Measurements from ENCODE around the gene ZNF791. TPM values are rescaled to one million over a fixed set of nuclear protein-coding genes. Genes with fewer than 3 reads are reported as not detected.
"Not testable (repeated sequence)": the region's sequence is repeated elsewhere in the genome, so short reads cannot be mapped to it uniquely, and the experiment has no call there.

The ZNF791 gene
- total RNA-seq (38.3 TPM), polyA plus RNA-seq (12.0 TPM)

GRCh38 chr19:12610540-12611360 lies at the start of gene ZNF791, which contains the start of gene ZNF490:
ZNF791 (plus strand) TSS chr19:12610920; CDS start chr19:12611080, 160 bp downstream.
ZNF490 (minus strand) TSS chr19:12610813; CDS start chr19:12610680, 133 bp downstream.
- Histone ChIP-seq H3K4me3 (ENCODE audit: low read depth, low read length) (peak within 1 kb of the TSS; percentile 84), H3K36me3 (ENCODE audit: insufficient read depth) (no peaks in the 10 kb centered on the region), H3K27ac (ENCODE audit: low read depth) (peak within 1 kb of the TSS; percentile 99), H3K4me1 (ENCODE audit: insufficient read depth) (no peaks in the 10 kb centered on the region)
- peak; percentile 96 for DNase-seq (ENCODE audit: extremely low spot score)
- WGBS, result under 1% methylated on average over 61 of the region's 61 CpGs

DNA sequence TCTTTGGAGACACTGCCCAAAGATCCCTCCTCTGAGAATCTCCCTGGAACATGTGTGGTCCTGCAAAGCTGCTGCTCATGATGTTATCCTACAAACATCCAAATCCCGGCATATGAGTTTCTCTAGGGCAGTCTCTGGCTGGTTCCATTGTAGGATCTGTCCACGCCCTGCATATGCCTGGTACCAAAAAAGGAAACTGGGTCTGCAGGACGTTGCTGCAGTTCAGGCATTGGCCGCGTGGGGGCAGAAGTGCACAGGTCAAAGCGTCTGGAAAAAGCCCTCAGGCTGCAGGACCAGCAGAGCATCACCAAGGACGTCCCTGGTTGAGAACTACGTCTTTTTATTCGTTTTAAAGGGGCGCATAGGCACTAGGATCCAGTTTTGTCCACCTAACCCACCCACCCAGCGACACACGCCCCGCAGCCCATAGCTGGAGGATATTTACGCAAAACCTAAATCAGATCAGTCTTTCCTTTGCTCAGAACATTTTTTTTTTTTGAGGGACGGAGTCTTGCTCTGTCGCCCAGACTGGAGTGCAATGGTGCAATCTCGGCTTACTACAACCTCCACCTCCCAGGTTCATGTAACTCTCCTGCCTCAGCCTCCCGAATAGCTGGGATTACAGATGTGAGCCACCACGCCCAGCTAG lies 46.6 kb upstream of the ZNF791 start:
- peak; percentile 26 for DNase-seq (ENCODE audit: extremely low spot score)
- WGBS, result 17% methylated on average over 19 of the region's 19 CpGs
- no peak overlapping the region for H3K27ac ChIP-seq (ENCODE audit: low read depth)
- no peaks in the 10 kb centered on the region for H3K36me3 ChIP-seq (ENCODE audit: insufficient read depth)
- no peak overlapping the region for H3K4me3 ChIP-seq (ENCODE audit: low read depth, low read length)
- H3K4me1 ChIP-seq (ENCODE audit: insufficient read depth), result no peaks in the 10 kb centered on the region

DNA sequence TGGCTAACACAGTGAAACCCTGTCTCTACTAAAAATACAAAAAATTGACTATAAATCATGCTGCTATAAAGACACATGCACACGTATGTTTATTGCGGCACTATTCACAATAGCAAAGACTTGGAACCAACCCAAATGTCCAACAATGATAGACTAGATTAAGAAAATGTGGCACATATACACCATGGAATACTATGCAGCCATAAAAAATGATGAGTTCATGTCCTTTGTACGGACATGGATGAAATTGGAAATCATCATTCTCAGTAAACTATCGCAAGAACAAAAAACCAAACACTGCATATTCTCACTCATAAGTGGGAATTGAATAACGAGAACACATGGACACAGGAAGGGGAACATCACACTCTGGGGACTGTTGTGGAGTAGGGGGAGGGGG lies 44.3 kb upstream of the ZNF791 start:
- not testable (repeated sequence) for H3K36me3 ChIP-seq (ENCODE audit: insufficient read depth); DNase-seq (ENCODE audit: extremely low spot score); H3K4me1 ChIP-seq (ENCODE audit: insufficient read depth); H3K4me3 ChIP-seq (ENCODE audit: low read depth, low read length); H3K27ac ChIP-seq (ENCODE audit: low read depth)
- 91% methylated on average over 5 of the region's 5 CpGs for WGBS

GRCh38 chr19:12567951-12568350 lies 42.8 kb upstream of the ZNF791 start:
- WGBS, result 87% methylated on average over 4 of the region's 4 CpGs
- DNase-seq (ENCODE audit: extremely low spot score), result no peak

GRCh38 chr19:12574036-12574435 lies 36.7 kb upstream of the ZNF791 start:
- DNase-seq (ENCODE audit: extremely low spot score), result no peak
- H3K4me3 ChIP-seq (ENCODE audit: low read depth, low read length), result no peak overlapping the region
- no peaks in the 10 kb centered on the region for H3K36me3 ChIP-seq (ENCODE audit: insufficient read depth)
- no peaks in the 10 kb centered on the region for H3K4me1 ChIP-seq (ENCODE audit: insufficient read depth)
- WGBS, result 61% methylated on average over 7 of the region's 7 CpGs
- H3K27ac ChIP-seq (ENCODE audit: low read depth), result no peak overlapping the region

More at GRCh38 chr19:12567951-12568350, 42.8 kb upstream of the ZNF791 start:
- no peak overlapping the region for H3K4me3 ChIP-seq (ENCODE audit: low read depth, low read length)
- no peaks in the 10 kb centered on the region for H3K36me3 ChIP-seq (ENCODE audit: insufficient read depth)
- H3K4me1 ChIP-seq (ENCODE audit: insufficient read depth), result no peaks in the 10 kb centered on the region
- H3K27ac ChIP-seq (ENCODE audit: low read depth), result no peak overlapping the region

GRCh38 chr19:12578641-12579040 lies 32.1 kb upstream of the ZNF791 start:
- Histone ChIP-seq H3K27ac (ENCODE audit: low read depth) (no peak overlapping the region), H3K4me3 (ENCODE audit: low read depth, low read length) (no peak overlapping the region), H3K4me1 (ENCODE audit: insufficient read depth) (no peaks in the 10 kb centered on the region), H3K36me3 (ENCODE audit: insufficient read depth) (peaks cover 9% of the 10 kb centered on the region)
- 96% methylated on average over 10 of the region's 10 CpGs for WGBS
- no peak for DNase-seq (ENCODE audit: extremely low spot score)

DNA sequence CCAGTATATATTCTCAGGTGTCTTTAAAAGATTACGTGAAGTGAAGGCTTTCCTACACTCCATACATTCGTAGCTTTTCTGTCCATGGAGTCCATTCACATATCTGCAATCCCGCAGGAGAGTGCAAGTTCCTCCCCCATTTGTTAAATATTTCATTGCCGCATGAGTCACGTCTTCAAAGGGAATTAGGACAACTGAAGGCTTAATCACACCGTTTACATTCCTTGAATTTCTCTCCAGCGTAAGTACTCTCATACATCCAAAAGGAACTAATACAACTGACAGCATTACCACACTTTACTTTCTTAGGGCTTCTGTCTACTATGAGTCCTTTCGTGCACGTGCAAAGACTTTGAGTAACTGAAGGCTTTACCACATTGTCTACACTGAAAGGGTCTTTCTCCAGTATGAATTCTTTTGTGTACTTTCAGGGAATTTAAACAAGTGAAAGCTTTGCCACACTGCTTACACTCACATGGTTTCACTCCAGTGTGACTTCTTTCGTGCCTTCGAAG lies 30.5 kb upstream of the ZNF791 start:
- Histone ChIP-seq H3K27ac (ENCODE audit: low read depth) (no peak overlapping the region), H3K4me1 (ENCODE audit: insufficient read depth) (no peaks in the 10 kb centered on the region), H3K4me3 (ENCODE audit: low read depth, low read length) (no peak overlapping the region), H3K36me3 (ENCODE audit: insufficient read depth) (peaks cover 9% of the 10 kb centered on the region)
- 71% methylated on average over 11 of the region's 11 CpGs for WGBS
- no peak for DNase-seq (ENCODE audit: extremely low spot score)

DNA sequence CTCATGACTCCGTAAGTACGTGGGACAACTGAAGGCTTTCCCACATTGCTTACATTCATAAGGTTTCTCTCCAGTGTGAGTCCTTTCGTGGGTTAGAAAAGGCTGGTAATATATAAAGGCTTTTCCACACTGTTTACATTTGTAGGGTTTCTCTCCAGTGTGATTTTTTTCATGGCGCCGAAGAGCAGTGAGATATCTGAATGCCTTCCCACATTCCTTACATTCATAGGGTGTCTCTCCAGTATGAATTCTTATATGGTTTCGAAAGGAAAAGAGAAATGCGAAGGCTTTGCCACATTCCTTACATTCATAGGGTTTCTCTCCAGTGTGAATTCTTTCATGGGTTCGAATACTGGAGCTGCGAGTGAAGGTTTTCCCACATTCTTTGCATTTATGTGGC lies 29.6 kb upstream of the ZNF791 start:
- Histone ChIP-seq H3K4me3 (ENCODE audit: low read depth, low read length) (no peak overlapping the region), H3K27ac (ENCODE audit: low read depth) (no peak overlapping the region), H3K36me3 (ENCODE audit: insufficient read depth) (peaks cover 9% of the 10 kb centered on the region), H3K4me1 (ENCODE audit: insufficient read depth) (no peaks in the 10 kb centered on the region)
- DNase-seq (ENCODE audit: extremely low spot score), result no peak
- 90% methylated on average over 9 of the region's 9 CpGs for WGBS

GRCh38 chr19:12596485-12596884 lies 14.2 kb upstream of the ZNF791 start:
- Histone ChIP-seq H3K4me1 (ENCODE audit: insufficient read depth) (no peaks in the 10 kb centered on the region), H3K4me3 (ENCODE audit: low read depth, low read length) (no peak overlapping the region), H3K27ac (ENCODE audit: low read depth) (no peak overlapping the region), H3K36me3 (ENCODE audit: insufficient read depth) (no peaks in the 10 kb centered on the region)
- WGBS, result 86% methylated on average over 11 of the region's 11 CpGs
- DNase-seq (ENCODE audit: extremely low spot score), result no peak

- H3K4me3 ChIP-seq (ENCODE audit: low read depth, low read length), result no peak overlapping the region
- DNase-seq (ENCODE audit: extremely low spot score), result no peak
- H3K27ac ChIP-seq (ENCODE audit: low read depth), result no peak overlapping the region
- no peaks in the 10 kb centered on the region for H3K4me1 ChIP-seq (ENCODE audit: insufficient read depth)
- no peaks in the 10 kb centered on the region for H3K36me3 ChIP-seq (ENCODE audit: insufficient read depth)
- WGBS, result 61% methylated on average over 38 of the region's 38 CpGs
Measured at GRCh38 chr19:12596927-12597548, 13.7 kb upstream of the ZNF791 start.

DNA sequence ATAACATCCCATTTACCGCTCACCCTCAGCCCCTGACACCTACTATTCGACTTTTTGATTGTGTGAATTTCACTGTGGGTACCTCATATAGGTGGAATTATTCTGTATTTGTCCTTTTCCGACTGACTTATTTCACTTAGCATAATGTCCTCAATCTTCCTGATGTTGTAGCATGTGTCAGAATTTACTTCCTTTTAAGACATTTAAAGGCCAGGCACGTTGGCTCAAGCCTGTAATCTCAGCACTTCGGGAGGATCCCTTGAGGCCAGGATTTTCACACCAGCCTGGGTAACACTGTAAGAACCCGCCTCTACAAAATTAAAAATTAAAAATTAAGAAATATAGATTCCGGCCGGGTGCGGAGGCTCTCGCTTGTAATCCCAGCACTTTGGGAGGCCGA lies 13.1 kb upstream of the ZNF791 start:
- no peak overlapping the region for H3K4me3 ChIP-seq (ENCODE audit: low read depth, low read length)
- 86% methylated on average over 11 of the region's 11 CpGs for WGBS
- no peaks in the 10 kb centered on the region for H3K36me3 ChIP-seq (ENCODE audit: insufficient read depth)
- no peak overlapping the region for H3K27ac ChIP-seq (ENCODE audit: low read depth)
- no peaks in the 10 kb centered on the region for H3K4me1 ChIP-seq (ENCODE audit: insufficient read depth)
- no peak for DNase-seq (ENCODE audit: extremely low spot score)

GRCh38 chr19:12603714-12604113 lies 7.0 kb upstream of the ZNF791 start:
- H3K4me1 ChIP-seq (ENCODE audit: insufficient read depth), result no peaks in the 10 kb centered on the region
- H3K27ac ChIP-seq (ENCODE audit: low read depth), result no peak overlapping the region
- H3K36me3 ChIP-seq (ENCODE audit: insufficient read depth), result no peaks in the 10 kb centered on the region
- H3K4me3 ChIP-seq (ENCODE audit: low read depth, low read length), result no peak overlapping the region
- DNase-seq (ENCODE audit: extremely low spot score), result no peak
- WGBS, result 100% methylated on average over 1 of the region's 1 CpG

GRCh38 chr19:12606796-12607195 lies 3.9 kb upstream of the ZNF791 start:
- H3K36me3 ChIP-seq (ENCODE audit: insufficient read depth), result no peaks in the 10 kb centered on the region

More at GRCh38 chr19:12606796-12607195, 3.9 kb upstream of the ZNF791 start:
- Histone ChIP-seq H3K27ac (ENCODE audit: low read depth) (no peak overlapping the region), H3K4me3 (ENCODE audit: low read depth, low read length) (no peak overlapping the region), H3K4me1 (ENCODE audit: insufficient read depth) (no peaks in the 10 kb centered on the region)
- no peak for DNase-seq (ENCODE audit: extremely low spot score)
- 95% methylated on average over 1 of the region's 1 CpG for WGBS

All from urinary bladder (tissue), 4 donors.